Measurements from ENCODE around the gene FNDC3B. TPM values are rescaled to one million over a fixed set of nuclear protein-coding genes. Genes with fewer than 3 reads are reported as not detected.
A peak's percentile ranks its signal among the peaks of the same experiment; 100 is the strongest.

Gene FNDC3B
- total RNA-seq, 1 donor from 2014 or later = 24.7 TPM

GRCh38 chr3:172305552-172305951 lies 266.2 kb downstream of the FNDC3B start:
- Mint-ChIP-seq H3K27me3 (ENCODE audit: low read depth) (no peaks in the 10 kb centered on the region), H3K36me3 (ENCODE audit: low read depth) (peaks cover 37% of the 10 kb centered on the region), H3K9me3 (no peaks in the 10 kb centered on the region), H3K4me1 (ENCODE audit: low read depth) (no peaks in the 10 kb centered on the region), H3K4me3 (ENCODE audit: low read depth) (no peak overlapping the region), H3K27ac (no peak overlapping the region)
- DNase-seq (ENCODE audit: low spot score) = no peak
- intact Hi-C loops (cut with micrococcal nuclease) = no loop called here

GRCh38 chr3:172305974-172306373 lies 266.6 kb downstream of the FNDC3B start:
- Mint-ChIP-seq H3K27ac (no peak overlapping the region), H3K9me3 (no peaks in the 10 kb centered on the region), H3K4me3 (ENCODE audit: low read depth) (no peak overlapping the region), H3K27me3 (ENCODE audit: low read depth) (no peaks in the 10 kb centered on the region), H3K4me1 (ENCODE audit: low read depth) (peaks cover under 1% of the 10 kb centered on the region), H3K36me3 (ENCODE audit: low read depth) (peaks cover 38% of the 10 kb centered on the region)
- no peak for DNase-seq (ENCODE audit: low spot score)
- intact Hi-C loops (cut with micrococcal nuclease) = no loop called here

- no peaks in the 10 kb centered on the region for H3K9me3 Mint-ChIP-seq
- H3K27me3 Mint-ChIP-seq (ENCODE audit: low read depth) = no peaks in the 10 kb centered on the region
- no peak overlapping the region for H3K4me3 Mint-ChIP-seq (ENCODE audit: low read depth)
- intact Hi-C loops (cut with micrococcal nuclease) = no loop called here
- DNase-seq (ENCODE audit: low spot score) = no peak
- H3K4me1 Mint-ChIP-seq (ENCODE audit: low read depth) = peaks cover 4% of the 10 kb centered on the region
- no peak overlapping the region for H3K27ac Mint-ChIP-seq
- peaks cover 43% of the 10 kb centered on the region for H3K36me3 Mint-ChIP-seq (ENCODE audit: low read depth)
Measured at GRCh38 chr3:172307141-172307560, 267.8 kb downstream of the FNDC3B start.

- peaks cover 4% of the 10 kb centered on the region for H3K4me1 Mint-ChIP-seq (ENCODE audit: low read depth)
- peaks cover 48% of the 10 kb centered on the region for H3K36me3 Mint-ChIP-seq (ENCODE audit: low read depth)
- no peak overlapping the region for H3K27ac Mint-ChIP-seq
- H3K27me3 Mint-ChIP-seq (ENCODE audit: low read depth) = no peaks in the 10 kb centered on the region
- intact Hi-C loops (cut with micrococcal nuclease) = no loop called here
- no peak for DNase-seq (ENCODE audit: low spot score)
- H3K4me3 Mint-ChIP-seq (ENCODE audit: low read depth) = no peak overlapping the region
- no peaks in the 10 kb centered on the region for H3K9me3 Mint-ChIP-seq
Measured at GRCh38 chr3:172309059-172309458, 269.7 kb downstream of the FNDC3B start.

GRCh38 chr3:172309741-172310427 lies 270.5 kb downstream of the FNDC3B start:
- peaks cover 48% of the 10 kb centered on the region for H3K36me3 Mint-ChIP-seq (ENCODE audit: low read depth)
- no peak overlapping the region for H3K4me3 Mint-ChIP-seq (ENCODE audit: low read depth)
- intact Hi-C loops (cut with micrococcal nuclease) = no loop called here
- peaks cover 6% of the 10 kb centered on the region for H3K4me1 Mint-ChIP-seq (ENCODE audit: low read depth)
- no peak for DNase-seq (ENCODE audit: low spot score)
- H3K27ac Mint-ChIP-seq = no peak overlapping the region
- H3K9me3 Mint-ChIP-seq = no peaks in the 10 kb centered on the region
- no peaks in the 10 kb centered on the region for H3K27me3 Mint-ChIP-seq (ENCODE audit: low read depth)

DNA sequence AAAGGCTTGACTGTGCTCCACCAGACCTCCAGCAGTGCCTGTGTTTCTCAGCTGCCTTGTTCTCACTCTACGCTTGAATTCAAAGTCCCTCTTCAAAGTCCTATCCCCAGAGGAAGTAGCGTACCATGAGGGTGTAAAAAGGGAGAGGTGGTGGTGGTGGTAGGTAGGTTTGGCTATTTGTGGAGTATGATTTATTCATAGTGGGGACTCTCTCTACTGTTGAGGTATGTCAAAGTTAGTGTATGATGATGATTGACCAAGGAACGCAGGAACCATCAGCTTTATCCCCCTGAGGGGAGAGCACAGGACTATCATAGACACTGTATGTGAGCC lies 271.0 kb downstream of the FNDC3B start:
- no peak for DNase-seq (ENCODE audit: low spot score)
- H3K27ac Mint-ChIP-seq = no peak overlapping the region
- intact Hi-C loops (cut with micrococcal nuclease) = no loop called here
- H3K4me1 Mint-ChIP-seq (ENCODE audit: low read depth) = peaks cover 7% of the 10 kb centered on the region
- H3K36me3 Mint-ChIP-seq (ENCODE audit: low read depth) = peaks cover 43% of the 10 kb centered on the region
- no peaks in the 10 kb centered on the region for H3K9me3 Mint-ChIP-seq
- H3K4me3 Mint-ChIP-seq (ENCODE audit: low read depth) = no peak overlapping the region
- H3K27me3 Mint-ChIP-seq (ENCODE audit: low read depth) = no peaks in the 10 kb centered on the region

DNA sequence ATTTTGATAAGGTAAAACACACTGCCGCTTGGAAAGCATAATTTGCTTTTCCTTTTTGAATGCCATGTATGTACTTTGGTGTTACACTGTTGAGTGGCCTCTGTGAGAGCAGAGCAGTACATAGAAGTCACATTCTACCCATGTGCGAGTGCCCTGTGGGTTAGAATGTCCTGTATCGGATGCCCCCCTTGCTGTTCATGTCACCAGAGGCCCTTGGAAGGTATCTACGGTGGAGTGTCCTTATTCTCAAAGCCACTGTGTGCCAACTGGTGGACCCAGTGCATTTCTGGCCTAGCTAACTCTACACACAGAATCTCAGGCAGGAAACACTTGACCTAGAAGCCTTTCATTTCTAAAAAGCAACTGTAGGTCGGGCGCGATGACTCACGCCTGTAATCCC lies 271.8 kb downstream of the FNDC3B start:
- no peaks in the 10 kb centered on the region for H3K9me3 Mint-ChIP-seq
- H3K4me1 Mint-ChIP-seq (ENCODE audit: low read depth) = peaks cover 11% of the 10 kb centered on the region
- intact Hi-C loops (cut with micrococcal nuclease) = no loop called here

GRCh38 chr3:172312001-172312400 lies 272.6 kb downstream of the FNDC3B start:
- Mint-ChIP-seq H3K27me3 (ENCODE audit: low read depth) (no peaks in the 10 kb centered on the region), H3K4me3 (ENCODE audit: low read depth) (no peak overlapping the region), H3K36me3 (ENCODE audit: low read depth) (peaks cover 42% of the 10 kb centered on the region), H3K9me3 (no peaks in the 10 kb centered on the region), H3K4me1 (ENCODE audit: low read depth) (peaks cover 13% of the 10 kb centered on the region), H3K27ac (no peak overlapping the region)
- intact Hi-C loops (cut with micrococcal nuclease) = no loop called here
- DNase-seq (ENCODE audit: low spot score) = no peak

More for the DNA sequence above, 271.8 kb downstream of the FNDC3B start:
- H3K27me3 Mint-ChIP-seq (ENCODE audit: low read depth) = no peaks in the 10 kb centered on the region
- H3K36me3 Mint-ChIP-seq (ENCODE audit: low read depth) = peaks cover 45% of the 10 kb centered on the region
- H3K27ac Mint-ChIP-seq = no peak overlapping the region
- H3K4me3 Mint-ChIP-seq (ENCODE audit: low read depth) = no peak overlapping the region
- no peak for DNase-seq (ENCODE audit: low spot score)

DNA sequence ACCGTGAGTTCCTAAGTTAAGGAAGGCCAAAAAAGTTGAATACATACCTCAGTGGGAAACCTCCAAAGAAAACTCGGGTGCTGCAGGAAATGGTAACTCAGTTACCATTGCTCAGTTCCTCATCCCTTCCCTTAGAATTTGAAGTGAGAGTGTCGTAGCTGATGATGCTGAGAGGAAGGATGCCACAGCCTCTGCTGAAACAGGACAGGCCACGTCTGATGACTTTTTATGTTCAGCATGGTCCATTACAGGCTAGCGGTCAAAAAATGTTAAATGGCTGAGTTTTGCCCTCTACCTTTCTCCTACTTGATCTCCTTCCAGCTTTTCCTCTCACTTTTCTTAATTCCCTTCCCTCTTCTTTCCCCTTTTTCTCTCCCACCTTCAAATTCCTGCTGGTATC lies 273.3 kb downstream of the FNDC3B start:
- Mint-ChIP-seq H3K36me3 (ENCODE audit: low read depth) (peaks cover 36% of the 10 kb centered on the region), H3K4me3 (ENCODE audit: low read depth) (no peak overlapping the region), H3K27me3 (ENCODE audit: low read depth) (no peaks in the 10 kb centered on the region), H3K4me1 (ENCODE audit: low read depth) (peaks cover 15% of the 10 kb centered on the region), H3K27ac (no peak overlapping the region), H3K9me3 (no peaks in the 10 kb centered on the region)
- intact Hi-C loops (cut with micrococcal nuclease) = no loop called here
- no peak for DNase-seq (ENCODE audit: low spot score)

- Mint-ChIP-seq H3K4me3 (ENCODE audit: low read depth) (no peak overlapping the region), H3K36me3 (ENCODE audit: low read depth) (peaks cover 42% of the 10 kb centered on the region), H3K9me3 (no peaks in the 10 kb centered on the region), H3K4me1 (ENCODE audit: low read depth) (peaks cover 22% of the 10 kb centered on the region), H3K27ac (no peak overlapping the region), H3K27me3 (ENCODE audit: low read depth) (no peaks in the 10 kb centered on the region)
- intact Hi-C loops (cut with micrococcal nuclease) = no loop called here
- DNase-seq (ENCODE audit: low spot score) = no peak
Measured at GRCh38 chr3:172313671-172314070, 274.3 kb downstream of the FNDC3B start.

GRCh38 chr3:172314591-172315160 lies 275.3 kb downstream of the FNDC3B start:
- intact Hi-C loops (cut with micrococcal nuclease) = no loop called here
- Mint-ChIP-seq H3K4me1 (ENCODE audit: low read depth) (peaks cover 22% of the 10 kb centered on the region), H3K36me3 (ENCODE audit: low read depth) (peaks cover 34% of the 10 kb centered on the region), H3K27ac (no peak overlapping the region), H3K9me3 (no peaks in the 10 kb centered on the region), H3K4me3 (ENCODE audit: low read depth) (no peak overlapping the region), H3K27me3 (ENCODE audit: low read depth) (no peaks in the 10 kb centered on the region)
- DNase-seq (ENCODE audit: low spot score) = no peak

GRCh38 chr3:172315401-172316091 lies 276.2 kb downstream of the FNDC3B start:
- DNase-seq (ENCODE audit: low spot score) = no peak
- Mint-ChIP-seq H3K4me1 (ENCODE audit: low read depth) (peaks cover 22% of the 10 kb centered on the region), H3K27me3 (ENCODE audit: low read depth) (no peaks in the 10 kb centered on the region), H3K36me3 (ENCODE audit: low read depth) (peaks cover 36% of the 10 kb centered on the region), H3K4me3 (ENCODE audit: low read depth) (no peak overlapping the region), H3K9me3 (no peaks in the 10 kb centered on the region), H3K27ac (peak overlapping the region; percentile 76)
- intact Hi-C loops (cut with micrococcal nuclease) = no loop called here

- H3K9me3 Mint-ChIP-seq = no peaks in the 10 kb centered on the region
- H3K4me1 Mint-ChIP-seq (ENCODE audit: low read depth) = peaks cover 18% of the 10 kb centered on the region
- H3K27me3 Mint-ChIP-seq (ENCODE audit: low read depth) = no peaks in the 10 kb centered on the region
- H3K4me3 Mint-ChIP-seq (ENCODE audit: low read depth) = no peak overlapping the region
- no peak overlapping the region for H3K27ac Mint-ChIP-seq
- no peak for DNase-seq (ENCODE audit: low spot score)
- H3K36me3 Mint-ChIP-seq (ENCODE audit: low read depth) = peaks cover 27% of the 10 kb centered on the region
- intact Hi-C loops (cut with micrococcal nuclease) = no loop called here
Measured at GRCh38 chr3:172316758-172317157, 277.4 kb downstream of the FNDC3B start.
